Measurements from ENCODE around the gene APOL5.

Gene APOL5

GRCh38 chr22:35743326-35743860, 25.7 kb downstream of the APOL5 start:
- DNase-seq: no peak

DNA sequence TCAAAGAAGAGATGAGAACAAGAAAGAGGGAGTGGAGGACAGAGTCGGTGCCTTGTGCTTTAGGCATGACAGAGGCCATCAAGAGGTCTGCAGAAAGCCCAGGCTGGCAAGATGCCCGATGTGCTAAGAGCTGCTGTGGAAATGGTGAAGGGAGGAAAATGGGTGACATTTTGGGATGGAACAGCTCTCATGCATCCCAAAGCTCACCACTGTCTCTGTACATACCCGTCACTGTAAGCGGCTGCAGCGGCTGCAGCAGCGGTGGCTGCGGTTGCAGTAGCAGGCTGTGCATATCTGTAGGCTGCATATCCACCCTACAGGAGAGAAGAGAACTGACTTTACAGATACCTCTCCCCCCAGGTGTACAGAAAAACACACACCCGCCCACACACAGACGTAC, 28.6 kb downstream of the APOL5 start:
- no peak for DNase-seq

GRCh38 chr22:35746946-35747703, 29.5 kb downstream of the APOL5 start:
- no peak for DNase-seq

DNA sequence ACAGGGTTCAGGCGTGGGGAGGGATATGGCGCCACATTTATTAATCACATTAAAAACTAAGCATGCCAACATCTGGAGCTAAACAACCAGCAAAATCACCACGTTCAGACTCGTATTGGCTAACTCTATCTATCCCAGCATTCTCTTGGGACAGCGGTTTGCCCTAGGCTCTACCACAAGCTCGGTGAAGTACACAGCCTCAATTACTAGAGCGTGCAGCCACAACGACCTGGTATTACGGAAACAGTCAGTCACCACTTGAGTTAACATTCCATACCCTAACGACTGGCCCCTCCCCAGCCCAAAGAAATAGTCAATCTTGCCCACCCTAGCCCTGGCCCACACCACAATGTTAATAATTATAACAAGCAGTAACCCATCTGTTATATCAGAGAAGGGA, 32.1 kb downstream of the APOL5 start:
- DNase-seq: no peak

- DNase-seq: no peak
Measured at GRCh38 chr22:35752006-35752862, 34.6 kb downstream of the APOL5 start.

DNA sequence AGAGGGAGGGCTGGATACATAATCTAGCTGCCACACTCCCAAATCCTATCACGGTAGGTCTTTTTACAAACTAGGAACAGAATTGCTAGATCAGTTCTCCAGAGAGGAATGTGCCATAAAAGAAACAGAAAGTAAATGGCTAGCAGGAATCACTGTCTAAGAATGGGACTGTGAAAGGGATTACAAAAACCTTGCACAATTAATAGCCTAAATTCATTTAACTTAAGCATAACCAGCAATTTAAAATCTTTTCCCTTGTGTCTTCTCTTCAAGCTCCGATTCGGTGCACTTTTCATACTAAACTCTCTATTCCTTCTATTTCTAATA, 35.2 kb downstream of the APOL5 start:
- DNase-seq: no peak

GRCh38 chr22:35754761-35755160, 37.1 kb downstream of the APOL5 start:
- no peak for DNase-seq

- DNase-seq: no peak
Measured at GRCh38 chr22:35756722-35757121, 39.0 kb downstream of the APOL5 start.

- no peak for DNase-seq
Measured at GRCh38 chr22:35758394-35758793, 40.7 kb downstream of the APOL5 start.

DNA sequence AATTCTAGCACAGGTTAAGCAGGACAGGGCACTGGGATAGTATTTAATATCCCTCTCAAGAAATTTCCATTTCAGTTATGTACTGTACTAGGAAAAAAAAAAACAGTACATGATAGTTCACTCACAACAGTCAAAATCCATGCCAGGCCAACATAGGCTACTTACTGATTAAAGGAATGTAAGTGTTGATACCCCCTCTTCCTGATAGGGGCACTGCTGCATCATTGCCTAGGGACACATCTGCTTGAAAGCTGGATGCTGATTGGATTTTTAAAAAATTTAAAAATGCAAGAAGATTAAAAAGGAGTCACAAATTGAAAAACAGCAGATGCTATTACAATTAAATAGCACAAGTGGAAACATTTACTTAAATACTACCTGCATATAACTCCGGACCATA, 43.4 kb downstream of the APOL5 start:
- no peak for DNase-seq

GRCh38 chr22:35766654-35767580, 49.2 kb downstream of the APOL5 start:
- no peak for DNase-seq

- no peak for DNase-seq
Measured at GRCh38 chr22:35769974-35770373, 52.3 kb downstream of the APOL5 start.

- no peak for DNase-seq
Measured at GRCh38 chr22:35775339-35775738, 57.7 kb downstream of the APOL5 start.

- DNase-seq: no peak
Measured at GRCh38 chr22:35777335-35777975, 59.8 kb downstream of the APOL5 start.

Data from NCI-H345 (cell line).